ENCODE data around the gene RBM33. TPM values are rescaled to one million over a fixed set of nuclear protein-coding genes. Genes with fewer than 3 reads are reported as not detected.

RBM33 gene
- total and polyA plus RNA-seq, 9 of the 15 experiments (the other 6 are each of a cell fraction or from before 2014, with no cell fraction given), result 4.4 to 80.7 (median 27.3) TPM

DNA sequence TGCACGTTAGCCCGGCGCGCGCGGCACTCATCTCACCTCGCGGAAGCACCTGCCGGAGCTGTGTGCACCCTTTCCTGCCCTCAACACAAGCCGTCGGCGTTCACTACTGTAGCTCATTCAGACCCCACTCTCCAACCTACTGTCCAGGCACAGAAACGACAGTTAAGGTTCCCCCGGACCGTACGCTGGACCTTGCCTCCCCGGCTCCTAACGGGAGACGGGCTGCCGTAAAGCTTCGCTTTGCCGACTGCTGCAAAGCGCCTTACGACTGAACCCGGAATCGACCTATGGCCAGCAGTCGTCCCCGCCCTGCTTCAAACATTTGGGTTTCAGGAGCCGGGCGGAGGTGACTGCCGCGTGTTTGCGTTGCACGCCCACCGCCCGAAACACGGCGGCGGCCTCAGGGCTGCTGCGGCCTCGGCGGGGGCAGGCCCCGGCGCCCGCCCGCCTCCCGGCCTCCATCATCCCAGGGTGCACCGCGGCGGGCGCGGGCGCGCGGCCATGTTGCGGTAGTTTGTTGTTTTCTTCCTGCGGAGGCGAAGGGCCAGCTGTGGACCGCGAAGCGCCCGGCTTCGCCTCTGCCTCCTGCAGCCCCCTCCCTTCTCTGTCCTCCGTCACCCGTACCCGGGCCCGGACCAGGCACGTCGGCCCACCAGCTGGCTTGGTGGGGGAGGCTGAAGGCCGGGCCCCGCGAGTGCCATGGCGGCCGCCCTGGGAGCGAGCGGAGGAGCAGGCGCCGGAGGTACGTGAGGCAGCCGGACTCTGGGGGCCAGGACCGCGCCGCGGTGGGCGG is at the start of gene RBM33 (continued):
- no peak for TF ChIP-seq FIP1L1 (IDR thresholded peaks at IDR 0.05; ENCODE audit: low read depth, low read length, poor library complexity, severe bottlenecking)
- no peak for TF ChIP-seq ZKSCAN3 (CRISPR knock-in tag; IDR thresholded peaks at IDR 0.05)
- TF ChIP-seq TAF7 (tag; IDR thresholded peaks at IDR 0.05), result peak; percentile 44; the same call in 1 of the 2 replicates
- peak; percentile 93 for TF ChIP-seq L3MBTL2 (IDR thresholded peaks at IDR 0.05)
- TF ChIP-seq POLR2B (IDR thresholded peaks at IDR 0.05; ENCODE audit: low read depth, partially characterized antibody), result peak; percentile 77
- TF ChIP-seq ZNF354B (CRISPR knock-in tag; IDR thresholded peaks at IDR 0.05), result no peak
- peak; percentile 41; the same call in 1 of the 2 replicates for TF ChIP-seq POLR2AphosphoS2 (IDR thresholded peaks at IDR 0.05; ENCODE audit: low read length)
- TF ChIP-seq SMARCC2 (IDR thresholded peaks at IDR 0.05; ENCODE audit: low read depth), result no peak
- TF ChIP-seq MECOM (CRISPR knock-in tag; IDR thresholded peaks at IDR 0.05), result no peak
- no peak for TF ChIP-seq ZKSCAN8 (CRISPR knock-in tag; IDR thresholded peaks at IDR 0.05)
- TF ChIP-seq, protein P1, sequence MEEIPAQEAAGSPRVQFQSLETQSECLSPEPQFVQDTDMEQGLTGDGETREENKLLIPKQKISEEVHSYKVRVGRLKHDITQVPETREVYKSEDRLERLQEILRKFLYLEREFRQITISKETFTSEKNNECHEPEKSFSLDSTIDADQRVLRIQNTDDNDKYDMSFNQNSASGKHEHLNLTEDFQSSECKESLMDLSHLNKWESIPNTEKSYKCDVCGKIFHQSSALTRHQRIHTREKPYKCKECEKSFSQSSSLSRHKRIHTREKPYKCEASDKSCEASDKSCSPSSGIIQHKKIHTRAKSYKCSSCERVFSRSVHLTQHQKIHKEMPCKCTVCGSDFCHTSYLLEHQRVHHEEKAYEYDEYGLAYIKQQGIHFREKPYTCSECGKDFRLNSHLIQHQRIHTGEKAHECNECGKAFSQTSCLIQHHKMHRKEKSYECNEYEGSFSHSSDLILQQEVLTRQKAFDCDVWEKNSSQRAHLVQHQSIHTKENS (CRISPR knock-in tag; IDR thresholded peaks at IDR 0.05), result no peak
- TF ChIP-seq RHOXF2B (CRISPR knock-in tag; conservative IDR thresholded peaks at IDR 0.05), result no peak
- TF ChIP-seq ILF3 (IDR thresholded peaks at IDR 0.05; ENCODE audit: borderline replicate concordance), result peak; percentile 94; the same call in 1 of the 2 replicates
- peak; percentile 75; the same call in 1 of the 2 replicates for TF ChIP-seq CTBP1 (IDR thresholded peaks at IDR 0.05; ENCODE audit: borderline replicate concordance)
- no peak for TF ChIP-seq ZBTB12 (CRISPR knock-in tag; IDR thresholded peaks at IDR 0.05)
- TF ChIP-seq, protein P2, sequence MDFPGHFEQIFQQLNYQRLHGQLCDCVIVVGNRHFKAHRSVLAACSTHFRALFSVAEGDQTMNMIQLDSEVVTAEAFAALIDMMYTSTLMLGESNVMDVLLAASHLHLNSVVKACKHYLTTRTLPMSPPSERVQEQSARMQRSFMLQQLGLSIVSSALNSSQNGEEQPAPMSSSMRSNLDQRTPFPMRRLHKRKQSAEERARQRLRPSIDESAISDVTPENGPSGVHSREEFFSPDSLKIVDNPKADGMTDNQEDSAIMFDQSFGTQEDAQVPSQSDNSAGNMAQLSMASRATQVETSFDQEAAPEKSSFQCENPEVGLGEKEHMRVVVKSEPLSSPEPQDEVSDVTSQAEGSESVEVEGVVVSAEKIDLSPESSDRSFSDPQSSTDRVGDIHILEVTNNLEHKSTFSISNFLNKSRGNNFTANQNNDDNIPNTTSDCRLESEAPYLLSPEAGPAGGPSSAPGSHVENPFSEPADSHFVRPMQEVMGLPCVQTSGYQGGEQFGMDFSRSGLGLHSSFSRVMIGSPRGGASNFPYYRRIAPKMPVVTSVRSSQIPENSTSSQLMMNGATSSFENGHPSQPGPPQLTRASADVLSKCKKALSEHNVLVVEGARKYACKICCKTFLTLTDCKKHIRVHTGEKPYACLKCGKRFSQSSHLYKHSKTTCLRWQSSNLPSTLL (IDR thresholded peaks at IDR 0.05), result no peak
- TF ChIP-seq YY1 (IDR thresholded peaks at IDR 0.05; ENCODE audit: borderline replicate concordance in 1 of 3, control insufficient read depth in 1 of 3, extremely low read depth in 1 of 3, insufficient read depth in 3 of 3, insufficient read length in 1 of 3, insufficient replicate concordance in 2 of 3, low read depth in 1 of 3, low read length in 2 of 3), result peak; percentile 85 to 96 (median 95)
- no peak for TF ChIP-seq HSF4 (CRISPR knock-in tag; IDR thresholded peaks at IDR 0.05; ENCODE audit: borderline replicate concordance)
- TF ChIP-seq, protein P3, sequence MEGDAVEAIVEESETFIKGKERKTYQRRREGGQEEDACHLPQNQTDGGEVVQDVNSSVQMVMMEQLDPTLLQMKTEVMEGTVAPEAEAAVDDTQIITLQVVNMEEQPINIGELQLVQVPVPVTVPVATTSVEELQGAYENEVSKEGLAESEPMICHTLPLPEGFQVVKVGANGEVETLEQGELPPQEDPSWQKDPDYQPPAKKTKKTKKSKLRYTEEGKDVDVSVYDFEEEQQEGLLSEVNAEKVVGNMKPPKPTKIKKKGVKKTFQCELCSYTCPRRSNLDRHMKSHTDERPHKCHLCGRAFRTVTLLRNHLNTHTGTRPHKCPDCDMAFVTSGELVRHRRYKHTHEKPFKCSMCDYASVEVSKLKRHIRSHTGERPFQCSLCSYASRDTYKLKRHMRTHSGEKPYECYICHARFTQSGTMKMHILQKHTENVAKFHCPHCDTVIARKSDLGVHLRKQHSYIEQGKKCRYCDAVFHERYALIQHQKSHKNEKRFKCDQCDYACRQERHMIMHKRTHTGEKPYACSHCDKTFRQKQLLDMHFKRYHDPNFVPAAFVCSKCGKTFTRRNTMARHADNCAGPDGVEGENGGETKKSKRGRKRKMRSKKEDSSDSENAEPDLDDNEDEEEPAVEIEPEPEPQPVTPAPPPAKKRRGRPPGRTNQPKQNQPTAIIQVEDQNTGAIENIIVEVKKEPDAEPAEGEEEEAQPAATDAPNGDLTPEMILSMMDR (IDR thresholded peaks at IDR 0.05 in 2 of 3, conservative IDR thresholded peaks at IDR 0.05 in 1 of 3; ENCODE audit: insufficient read depth in 2 of 3, low read depth in 1 of 3, low read length in 3 of 3), result no peak
- no peak for TF ChIP-seq NFYB (IDR thresholded peaks at IDR 0.05; ENCODE audit: extremely low read depth, insufficient read length)
- no peak for TF ChIP-seq CHD1 (IDR thresholded peaks at IDR 0.05; ENCODE audit: low read length)

Measured in K562 (cell line).